ENCODE data around the gene TLNRD1.

The TLNRD1 gene

DNA sequence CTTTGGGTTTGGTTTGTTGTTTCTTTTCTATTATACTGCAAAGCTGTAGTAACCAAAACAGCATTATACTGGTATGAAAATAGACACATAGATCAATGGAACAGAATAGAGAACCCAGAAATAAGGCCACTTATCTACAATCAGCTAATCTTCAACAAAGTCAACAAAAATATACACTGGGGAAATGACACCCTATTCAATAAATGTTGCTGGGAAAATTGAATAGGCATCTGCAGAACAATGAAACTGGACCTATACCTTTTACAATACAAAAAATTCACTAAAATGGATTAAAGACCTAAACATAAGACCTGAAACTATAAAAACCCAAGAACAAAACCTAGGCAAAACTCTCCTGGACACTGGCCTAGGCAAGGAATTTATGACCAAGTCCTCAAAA lies 52.9 kb downstream of the TLNRD1 start:
- DNase-seq (ENCODE audit: low read depth in 4 of 4, low spot score in 1 of 4): no peak

DNA sequence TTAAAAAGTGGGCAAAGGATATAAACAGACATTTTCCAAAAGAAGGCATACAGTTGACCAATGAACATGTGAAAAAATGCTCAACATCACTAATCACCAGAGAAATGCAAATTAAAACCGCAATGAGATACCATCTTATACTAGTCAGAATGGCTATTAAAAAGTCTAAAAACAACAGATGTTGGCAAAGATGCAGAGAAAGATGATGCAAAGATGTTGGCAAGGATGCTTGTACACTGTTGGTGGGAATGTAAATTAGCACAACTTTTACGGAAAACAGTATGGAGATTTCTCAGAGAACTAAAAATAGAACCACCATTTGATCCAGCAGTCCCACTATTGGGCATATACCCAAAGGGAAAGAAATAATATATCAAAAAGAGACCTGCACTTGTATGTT lies 53.5 kb downstream of the TLNRD1 start:
- no peak for DNase-seq (ENCODE audit: low read depth in 4 of 4, low spot score in 1 of 4)

All from stimulated activated CD4-positive, alpha-beta T cell treated with anti-CD3 and anti-CD28 coated beads, Interleukin-1b, Interleukin-23, amount 100 ng/mL, for 24 hours (primary cell).